ENCODE results near the gene CTSE.
"Not testable (repeated sequence)": the region's sequence is repeated elsewhere in the genome, so short reads cannot be mapped to it uniquely, and the experiment has no call there.

The CTSE gene

GRCh38 chr1:205998457-205999241 is 25.0 kb downstream of the CTSE start:
- H3K9me3 ChIP-seq (replicated peaks; ENCODE audit: low read length), result no peaks in the 10 kb centered on the region
- H3K4me3 ChIP-seq (ENCODE audit: low read length), result no peak overlapping the region
- H3K9ac ChIP-seq (ENCODE audit: low read depth, low read length), result no peak overlapping the region
- H3K4me1 ChIP-seq (ENCODE audit: control insufficient read depth, insufficient read depth, low read length), result peaks cover 37% of the 10 kb centered on the region
- H3K27me3 ChIP-seq (ENCODE audit: control insufficient read depth, insufficient read depth, low read length), result no peaks in the 10 kb centered on the region
- no peak overlapping the region for H3K4me2 ChIP-seq (ENCODE audit: low read length)
- H3K36me3 ChIP-seq (ENCODE audit: insufficient read depth, low read length), result peaks cover 8% of the 10 kb centered on the region

DNA sequence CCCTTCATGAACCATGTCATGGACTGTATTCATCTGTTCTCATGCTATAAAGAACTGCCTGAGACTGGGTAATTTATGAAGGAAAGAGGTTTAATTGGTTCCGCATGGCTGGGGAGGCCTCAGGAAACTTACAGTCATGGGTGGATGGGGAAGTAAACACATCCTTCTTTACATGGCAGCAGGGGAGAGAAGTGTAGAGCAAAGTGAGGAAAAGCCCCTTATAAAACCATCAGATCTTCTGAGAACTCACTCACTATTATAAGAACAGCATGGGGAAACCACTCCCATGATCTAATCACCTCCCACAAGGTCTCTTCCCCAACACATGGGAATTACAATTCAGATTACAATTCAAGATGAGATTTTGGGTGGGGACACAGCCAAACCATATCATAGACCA is 27.1 kb downstream of the CTSE start:
- H3K9ac ChIP-seq (ENCODE audit: low read depth, low read length); H3K9me3 ChIP-seq (replicated peaks; ENCODE audit: low read length); H3K4me3 ChIP-seq (ENCODE audit: low read length); H3K27me3 ChIP-seq (ENCODE audit: control insufficient read depth, insufficient read depth, low read length); H3K4me2 ChIP-seq (ENCODE audit: low read length): not testable (repeated sequence)
- Histone ChIP-seq H3K36me3 (ENCODE audit: insufficient read depth, low read length) (peaks cover 26% of the 10 kb centered on the region), H3K4me1 (ENCODE audit: control insufficient read depth, insufficient read depth, low read length) (peaks cover 18% of the 10 kb centered on the region)

DNA sequence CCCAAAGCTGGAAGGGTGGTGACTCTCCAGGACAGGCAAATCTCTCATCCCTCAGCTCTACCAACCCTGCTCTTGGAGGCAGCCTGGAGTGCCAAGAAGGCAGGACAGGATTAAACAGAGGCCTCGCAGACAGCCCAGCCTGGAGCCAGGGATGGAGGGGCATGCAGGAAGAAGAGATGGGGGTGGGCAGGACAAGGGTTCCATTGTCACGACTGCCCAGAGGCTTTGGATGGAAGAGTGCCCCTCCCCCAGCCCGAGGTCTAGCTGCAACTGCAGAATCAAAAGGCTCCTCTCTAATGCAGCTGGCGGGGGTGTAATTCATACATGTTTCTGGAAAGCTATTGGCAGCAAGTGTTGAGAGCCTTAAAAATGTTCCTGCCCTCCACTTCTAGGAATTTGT is 29.3 kb downstream of the CTSE start:
- H3K9me3 ChIP-seq (replicated peaks; ENCODE audit: low read length), result no peaks in the 10 kb centered on the region
- H3K36me3 ChIP-seq (ENCODE audit: insufficient read depth, low read length), result peaks cover 26% of the 10 kb centered on the region
- H3K4me3 ChIP-seq (ENCODE audit: low read length), result no peak overlapping the region
- H3K4me1 ChIP-seq (ENCODE audit: control insufficient read depth, insufficient read depth, low read length), result peaks cover 12% of the 10 kb centered on the region
- H3K27me3 ChIP-seq (ENCODE audit: control insufficient read depth, insufficient read depth, low read length), result no peaks in the 10 kb centered on the region
- no peak overlapping the region for H3K9ac ChIP-seq (ENCODE audit: low read depth, low read length)
- no peak overlapping the region for H3K4me2 ChIP-seq (ENCODE audit: low read length)

DNA sequence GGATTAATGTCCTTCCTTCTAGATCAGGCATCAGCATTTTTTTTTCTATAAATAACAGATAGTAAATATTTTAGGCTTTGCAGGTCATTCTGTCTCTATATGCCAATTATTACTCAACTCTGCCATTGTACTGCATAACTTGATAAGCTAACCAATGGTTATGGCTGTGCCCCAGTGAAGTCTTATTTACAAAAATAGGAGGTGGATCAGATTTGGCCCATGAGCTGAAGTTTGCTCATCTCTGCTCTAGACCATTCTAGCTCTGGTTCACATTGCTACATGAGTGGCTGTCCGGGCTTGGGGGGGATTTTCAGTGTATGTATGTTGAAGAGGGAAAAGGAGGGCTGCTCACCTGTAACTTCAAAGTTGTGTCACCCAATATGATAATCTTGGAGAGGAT is 30.6 kb downstream of the CTSE start:
- Histone ChIP-seq H3K9me3 (replicated peaks; ENCODE audit: low read length) (no peaks in the 10 kb centered on the region), H3K4me3 (ENCODE audit: low read length) (no peak overlapping the region), H3K9ac (ENCODE audit: low read depth, low read length) (no peak overlapping the region), H3K27me3 (ENCODE audit: control insufficient read depth, insufficient read depth, low read length) (no peaks in the 10 kb centered on the region), H3K36me3 (ENCODE audit: insufficient read depth, low read length) (peaks cover 26% of the 10 kb centered on the region), H3K4me2 (ENCODE audit: low read length) (no peak overlapping the region), H3K4me1 (ENCODE audit: control insufficient read depth, insufficient read depth, low read length) (peaks cover 9% of the 10 kb centered on the region)

GRCh38 chr1:205992218-205992882 is 31.3 kb downstream of the CTSE start:
- Histone ChIP-seq H3K4me1 (ENCODE audit: control insufficient read depth, insufficient read depth, low read length) (peaks cover 9% of the 10 kb centered on the region), H3K4me3 (ENCODE audit: low read length) (no peak overlapping the region), H3K27me3 (ENCODE audit: control insufficient read depth, insufficient read depth, low read length) (no peaks in the 10 kb centered on the region), H3K36me3 (ENCODE audit: insufficient read depth, low read length) (peaks cover 26% of the 10 kb centered on the region), H3K9me3 (replicated peaks; ENCODE audit: low read length) (no peaks in the 10 kb centered on the region), H3K9ac (ENCODE audit: low read depth, low read length) (no peak overlapping the region), H3K4me2 (ENCODE audit: low read length) (no peak overlapping the region)

DNA sequence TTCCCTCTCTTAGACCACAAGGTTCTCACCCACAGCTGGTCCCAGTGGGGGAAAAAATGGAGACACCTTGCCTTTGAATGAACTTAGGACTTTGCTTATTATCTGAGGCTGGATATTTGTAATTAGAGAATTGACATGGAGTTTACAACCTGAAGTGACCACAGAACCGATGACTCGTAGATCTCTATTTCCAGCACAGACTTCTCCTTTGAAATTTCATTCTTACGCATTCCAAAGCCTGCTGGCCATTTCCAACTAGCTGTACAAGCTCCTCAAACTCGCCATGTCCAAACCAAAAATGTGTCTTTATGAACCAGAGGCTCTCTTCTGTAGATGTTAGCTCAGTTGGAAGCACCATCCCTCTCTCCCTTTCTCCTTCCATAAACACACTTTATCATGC is 32.5 kb downstream of the CTSE start:
- Histone ChIP-seq H3K27me3 (ENCODE audit: control insufficient read depth, insufficient read depth, low read length) (no peaks in the 10 kb centered on the region), H3K4me1 (ENCODE audit: control insufficient read depth, insufficient read depth, low read length) (peaks cover 9% of the 10 kb centered on the region), H3K9ac (ENCODE audit: low read depth, low read length) (no peak overlapping the region), H3K36me3 (ENCODE audit: insufficient read depth, low read length) (peaks cover 26% of the 10 kb centered on the region), H3K4me2 (ENCODE audit: low read length) (no peak overlapping the region), H3K9me3 (replicated peaks; ENCODE audit: low read length) (no peaks in the 10 kb centered on the region), H3K4me3 (ENCODE audit: low read length) (no peak overlapping the region)

GRCh38 chr1:205990226-205990625 is 33.5 kb downstream of the CTSE start:
- Histone ChIP-seq H3K36me3 (ENCODE audit: insufficient read depth, low read length) (peaks cover 26% of the 10 kb centered on the region), H3K4me2 (ENCODE audit: low read length) (no peak overlapping the region), H3K4me3 (ENCODE audit: low read length) (no peak overlapping the region), H3K4me1 (ENCODE audit: control insufficient read depth, insufficient read depth, low read length) (peaks cover 9% of the 10 kb centered on the region), H3K9ac (ENCODE audit: low read depth, low read length) (no peak overlapping the region), H3K27me3 (ENCODE audit: control insufficient read depth, insufficient read depth, low read length) (no peaks in the 10 kb centered on the region), H3K9me3 (replicated peaks; ENCODE audit: low read length) (no peaks in the 10 kb centered on the region)

DNA sequence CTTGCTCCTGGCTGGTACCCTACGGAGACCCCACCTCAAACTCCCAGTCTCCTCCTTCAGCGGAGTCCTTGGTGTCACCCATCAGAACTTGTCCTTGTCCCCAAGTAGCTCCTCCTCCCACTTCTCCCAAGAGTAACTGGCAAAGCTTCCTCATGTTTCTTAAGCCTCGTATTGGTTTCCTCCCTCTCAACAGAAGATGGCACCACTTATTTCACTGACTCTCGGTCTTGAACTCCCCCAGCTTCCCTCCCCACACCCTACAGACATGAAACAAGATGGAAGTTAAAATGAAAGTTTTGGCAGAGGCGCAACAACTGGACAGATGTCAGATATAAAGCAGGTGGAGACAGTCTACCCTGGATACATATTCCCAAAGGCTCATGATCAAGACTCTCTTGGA is 33.9 kb downstream of the CTSE start:
- Histone ChIP-seq H3K4me3 (ENCODE audit: low read length) (no peak overlapping the region), H3K36me3 (ENCODE audit: insufficient read depth, low read length) (peaks cover 26% of the 10 kb centered on the region), H3K9ac (ENCODE audit: low read depth, low read length) (no peak overlapping the region), H3K27me3 (ENCODE audit: control insufficient read depth, insufficient read depth, low read length) (no peaks in the 10 kb centered on the region), H3K4me2 (ENCODE audit: low read length) (no peak overlapping the region), H3K9me3 (replicated peaks; ENCODE audit: low read length) (no peaks in the 10 kb centered on the region), H3K4me1 (ENCODE audit: control insufficient read depth, insufficient read depth, low read length) (peaks cover 9% of the 10 kb centered on the region)

DNA sequence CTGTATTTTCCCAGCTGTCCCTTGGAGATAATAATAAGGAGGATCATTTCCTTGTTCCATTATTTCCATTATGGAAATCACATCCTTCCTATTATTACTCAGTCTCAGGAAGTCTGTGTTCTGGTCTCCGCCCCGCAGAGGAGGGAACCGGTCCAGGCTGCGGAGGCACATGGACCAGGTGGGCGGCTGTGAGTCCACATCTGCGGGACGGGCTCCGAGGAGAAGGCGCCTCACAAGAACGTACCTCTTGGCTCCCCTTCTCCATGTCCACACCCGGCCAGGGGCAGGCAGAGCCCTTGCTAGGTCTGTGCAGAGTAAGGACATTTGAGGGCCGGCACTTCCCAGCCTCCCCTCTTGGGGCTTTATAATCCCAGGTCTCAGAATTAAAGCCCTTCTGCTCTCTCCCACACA is 35.1 kb downstream of the CTSE start:
- H3K9ac ChIP-seq (ENCODE audit: low read depth, low read length), result no peak overlapping the region
- H3K36me3 ChIP-seq (ENCODE audit: insufficient read depth, low read length), result peaks cover 18% of the 10 kb centered on the region
- peaks cover 9% of the 10 kb centered on the region for H3K4me1 ChIP-seq (ENCODE audit: control insufficient read depth, insufficient read depth, low read length)
- no peaks in the 10 kb centered on the region for H3K9me3 ChIP-seq (replicated peaks; ENCODE audit: low read length)
- no peak overlapping the region for H3K4me3 ChIP-seq (ENCODE audit: low read length)
- no peak overlapping the region for H3K4me2 ChIP-seq (ENCODE audit: low read length)
- no peaks in the 10 kb centered on the region for H3K27me3 ChIP-seq (ENCODE audit: control insufficient read depth, insufficient read depth, low read length)

GRCh38 chr1:205986861-205987260 is 36.8 kb downstream of the CTSE start:
- H3K9ac ChIP-seq (ENCODE audit: low read depth, low read length), result no peak overlapping the region
- peaks cover 9% of the 10 kb centered on the region for H3K4me1 ChIP-seq (ENCODE audit: control insufficient read depth, insufficient read depth, low read length)
- no peak overlapping the region for H3K4me2 ChIP-seq (ENCODE audit: low read length)
- no peaks in the 10 kb centered on the region for H3K27me3 ChIP-seq (ENCODE audit: control insufficient read depth, insufficient read depth, low read length)
- no peaks in the 10 kb centered on the region for H3K9me3 ChIP-seq (replicated peaks; ENCODE audit: low read length)
- H3K36me3 ChIP-seq (ENCODE audit: insufficient read depth, low read length), result peaks cover under 1% of the 10 kb centered on the region
- no peak overlapping the region for H3K4me3 ChIP-seq (ENCODE audit: low read length)

GRCh38 chr1:205986292-205986691 is 37.4 kb downstream of the CTSE start:
- no peak overlapping the region for H3K4me3 ChIP-seq (ENCODE audit: low read length)
- no peaks in the 10 kb centered on the region for H3K9me3 ChIP-seq (replicated peaks; ENCODE audit: low read length)
- no peaks in the 10 kb centered on the region for H3K36me3 ChIP-seq (ENCODE audit: insufficient read depth, low read length)
- H3K4me1 ChIP-seq (ENCODE audit: control insufficient read depth, insufficient read depth, low read length), result peaks cover 4% of the 10 kb centered on the region
- H3K9ac ChIP-seq (ENCODE audit: low read depth, low read length), result no peak overlapping the region
- H3K4me2 ChIP-seq (ENCODE audit: low read length), result no peak overlapping the region
- H3K27me3 ChIP-seq (ENCODE audit: control insufficient read depth, insufficient read depth, low read length), result no peaks in the 10 kb centered on the region

Measured in skeletal muscle satellite cell (primary cell).